CD8-positive, alpha-beta memory T cell (primary cell): Measurements from ENCODE around the gene PSMB2. TPM values are rescaled to one million over a fixed set of nuclear protein-coding genes. Genes with fewer than 3 reads are reported as not detected.
A peak's percentile ranks its signal among the peaks of the same experiment; 100 is the strongest.

ENCODE experiments used
- CTCF ChIA-PET: fragments of 350-600 bp; sonication (Branson Sonifier 250); formaldehyde crosslinking; loops from one replicate; lab custom pipeline; 2021; ENCODE audit warnings: antibody characterized with exemption; lab: Charles Lee
- POLR2A ChIA-PET: fragments of 350-600 bp; sonication (Branson Sonifier 250); formaldehyde crosslinking; loops from one replicate; lab custom pipeline; 2021; ENCODE audit warnings: antibody characterized with exemption; lab: Charles Lee
- DNase-seq, 5 donors: peaks; one replicate each; pipeline versions ENCODE4 v3.0.0 to v3.0.0-alpha.2; 2020 to 2022; ENCODE audit warnings: mixed read lengths in 1 of 5
- H3K27ac ChIP-seq: one replicate; pipeline ENCODE4 v1.7.0; 2013; ENCODE audit warnings: low read depth, mild to moderate bottlenecking, low read length, moderate library complexity
- H3K27me3 ChIP-seq: 2 replicates; pipeline ENCODE4 v1.7.0; 2013; ENCODE audit warnings: low read length, mild to moderate bottlenecking; ENCODE audit not compliant: insufficient read depth, poor library complexity, severe bottlenecking
- H3K36me3 ChIP-seq: 2 replicates; pipeline ENCODE4 v1.7.0; 2013; ENCODE audit warnings: mild to moderate bottlenecking, low read length, moderate library complexity; ENCODE audit not compliant: insufficient read depth
- H3K4me1 ChIP-seq: 2 replicates; pipeline ENCODE4 v1.7.0; 2013; ENCODE audit warnings: mild to moderate bottlenecking, low read length, moderate library complexity; ENCODE audit not compliant: insufficient read depth
- H3K4me3 ChIP-seq: 2 replicates; pipeline ENCODE4 v1.7.0; 2013; ENCODE audit warnings: mild to moderate bottlenecking, low read length
- H3K9me3 ChIP-seq: 2 replicates; pipeline ENCODE4 v1.7.0; 2013; ENCODE audit warnings: mild to moderate bottlenecking, low read length
- H3K27ac Mint-ChIP-seq, 8 donors: one replicate each; pipeline ENCODE4 v1.8.0; 2020 to 2021; ENCODE audit warnings: mixed read lengths in 8 of 8, mild to moderate bottlenecking in 6 of 8, inconsistent platforms in 3 of 8, moderate library complexity in 3 of 8
- H3K27me3 Mint-ChIP-seq, 2 donors: one replicate each; pipeline ENCODE4 v1.8.0; 2020 to 2021; ENCODE audit warnings: mixed read lengths in 2 of 2, mild to moderate bottlenecking in 1 of 2, moderate library complexity in 1 of 2
- H3K36me3 Mint-ChIP-seq, 3 donors: one replicate each; pipeline ENCODE4 v1.8.0; 2020 to 2021; ENCODE audit warnings: mixed read lengths in 3 of 3, inconsistent platforms in 1 of 3, mild to moderate bottlenecking in 1 of 3
- H3K4me1 Mint-ChIP-seq, 3 donors: one replicate each; pipeline ENCODE4 v1.8.0; 2020 to 2021; ENCODE audit warnings: mixed read lengths in 3 of 3, inconsistent platforms in 1 of 3, mild to moderate bottlenecking in 1 of 3
- H3K4me3 Mint-ChIP-seq, 7 donors: one replicate each; pipeline ENCODE4 v1.8.0; 2020 to 2021; ENCODE audit warnings: mixed read lengths in 7 of 7, mild to moderate bottlenecking in 6 of 7, moderate library complexity in 4 of 7, inconsistent platforms in 2 of 7
- H3K9me3 Mint-ChIP-seq, 5 donors: one replicate each; pipeline ENCODE4 v1.8.0; 2020 to 2022; ENCODE audit warnings: mixed read lengths in 5 of 5, mild to moderate bottlenecking in 3 of 5, moderate library complexity in 2 of 5, inconsistent platforms in 1 of 5
- polyA plus RNA-seq: library from polyadenylated mRNA; unstranded; fragments of 300-500 nt; fragmentation: Illumina TruSeq; gene quantifications from one replicate; pipeline ENCODE4 v1.2.3, GENCODE V29; 2021
- total RNA-seq, 2 experiments: library from RNA; stranded (reverse); gene quantifications; one replicate each; pipeline ENCODE4 v1.2.3, GENCODE V29; 2021

Gene PSMB2
- total and polyA plus RNA-seq, 3 experiments from 2014 or later, result 87.0 to 119 (median 117) TPM

GRCh38 chr1:35600593-35600992 is 40.7 kb downstream of the PSMB2 start:
- Mint-ChIP-seq H3K4me1 (peaks cover 0 to 3% (median 2%) of the 10 kb centered on the region in 3 donors), H3K36me3 (peaks cover 3 to 59% (median 16%) of the 10 kb centered on the region in 3 donors), H3K9me3 (no peaks in the 10 kb centered on the region), H3K27me3 (no peaks in the 10 kb centered on the region), H3K27ac (peak overlapping the region in 1 of 8 donors; percentile 35), H3K4me3 (no peak overlapping the region)
- no peaks in the 10 kb centered on the region for H3K4me1 ChIP-seq
- H3K36me3 ChIP-seq, result peaks cover 34% of the 10 kb centered on the region
- ChIA-PET CTCF (interaction anchor here (0.8 kb wide), 1 partner anchor 8 kb away, joined by 3 read pairs; no protein-coding TSS in a partner anchor), POLR2A (no interaction called here)
- no peaks in the 10 kb centered on the region for H3K9me3 ChIP-seq
- H3K27me3 ChIP-seq, result no peaks in the 10 kb centered on the region
- H3K27ac ChIP-seq, result no peak overlapping the region
- H3K4me3 ChIP-seq, result no peak overlapping the region
- no peak for DNase-seq

GRCh38 chr1:35599411-35599810 is 41.9 kb downstream of the PSMB2 start:
- Histone ChIP-seq H3K27me3 (no peaks in the 10 kb centered on the region), H3K27ac (no peak overlapping the region), H3K36me3 (peaks cover 27% of the 10 kb centered on the region), H3K9me3 (no peaks in the 10 kb centered on the region), H3K4me1 (no peaks in the 10 kb centered on the region), H3K4me3 (no peak overlapping the region)
- H3K27me3 Mint-ChIP-seq, result no peaks in the 10 kb centered on the region
- H3K4me1 Mint-ChIP-seq, result peaks cover 0 to 2% (median 0%) of the 10 kb centered on the region in 3 donors
- H3K36me3 Mint-ChIP-seq, result peaks cover 3 to 47% (median 12%) of the 10 kb centered on the region in 3 donors
- ChIA-PET POLR2A (no interaction called here), CTCF (no interaction called here)
- no peak overlapping the region for H3K4me3 Mint-ChIP-seq
- peak overlapping the region in 1 of 8 donors; percentile 78 for H3K27ac Mint-ChIP-seq
- no peak for DNase-seq
- H3K9me3 Mint-ChIP-seq, result no peaks in the 10 kb centered on the region

DNA sequence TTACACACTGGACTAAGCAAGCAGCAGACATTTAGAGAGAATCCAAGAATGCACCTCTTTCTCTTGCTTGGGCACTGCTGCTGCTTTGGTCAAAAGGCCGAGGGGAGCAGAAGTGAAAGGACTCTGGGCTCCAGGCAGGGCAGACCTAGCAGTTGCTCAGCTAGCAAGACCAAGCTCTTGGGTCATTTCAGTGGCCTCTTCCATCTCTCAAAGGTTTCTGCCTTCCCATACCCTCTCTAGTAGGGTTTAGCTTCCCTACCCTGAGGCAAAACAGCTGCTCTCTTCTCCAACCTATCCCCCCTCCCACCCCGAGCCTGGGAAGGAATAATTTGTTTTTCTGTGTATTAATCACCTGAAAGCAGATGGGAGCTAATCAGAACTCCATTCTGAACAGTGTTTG is 42.4 kb downstream of the PSMB2 start:
- no peak overlapping the region for H3K4me3 Mint-ChIP-seq

DNA sequence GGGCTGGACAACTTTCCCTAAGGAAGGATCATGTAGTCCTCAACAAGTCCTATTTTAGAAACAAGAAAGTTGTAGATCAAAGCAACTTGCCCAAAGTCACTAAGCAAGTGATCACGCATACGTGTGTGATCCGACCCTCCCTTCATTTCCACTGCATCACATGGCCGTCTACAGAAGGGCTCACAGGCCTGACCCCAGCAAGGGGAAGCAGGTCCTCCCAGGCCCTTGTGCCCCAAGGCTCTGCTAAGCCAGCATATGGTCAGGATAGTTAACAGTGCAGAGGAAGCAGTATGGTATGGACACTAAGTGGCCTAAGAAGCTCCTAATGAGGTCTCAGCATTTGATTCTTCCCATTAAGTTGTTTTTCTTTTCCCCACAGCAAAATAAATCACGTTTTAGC is 43.5 kb downstream of the PSMB2 start:
- Histone ChIP-seq H3K27ac (no peak overlapping the region), H3K27me3 (no peaks in the 10 kb centered on the region), H3K9me3 (no peaks in the 10 kb centered on the region), H3K4me3 (no peak overlapping the region), H3K36me3 (peaks cover 14% of the 10 kb centered on the region), H3K4me1 (peaks cover 5% of the 10 kb centered on the region)
- ChIA-PET POLR2A (no interaction called here), CTCF (no interaction called here)
- H3K4me3 Mint-ChIP-seq, result no peak overlapping the region
- H3K4me1 Mint-ChIP-seq, result peaks cover 0 to 10% (median 10%) of the 10 kb centered on the region in 3 donors
- DNase-seq, result no peak
- H3K36me3 Mint-ChIP-seq, result peaks cover 0 to 32% (median 8%) of the 10 kb centered on the region in 3 donors
- H3K27me3 Mint-ChIP-seq, result no peaks in the 10 kb centered on the region
- H3K27ac Mint-ChIP-seq, result peak overlapping the region in 1 of 8 donors; percentile 52
- H3K9me3 Mint-ChIP-seq, result no peaks in the 10 kb centered on the region

More for the DNA sequence above, 42.4 kb downstream of the PSMB2 start:
- H3K4me3 ChIP-seq, result no peak overlapping the region
- peaks cover 0 to 42% (median 12%) of the 10 kb centered on the region in 3 donors for H3K36me3 Mint-ChIP-seq
- no peaks in the 10 kb centered on the region for H3K27me3 ChIP-seq
- ChIA-PET POLR2A (no interaction called here), CTCF (no interaction called here)
- H3K4me1 ChIP-seq, result no peaks in the 10 kb centered on the region
- no peaks in the 10 kb centered on the region for H3K27me3 Mint-ChIP-seq
- no peaks in the 10 kb centered on the region for H3K9me3 Mint-ChIP-seq
- H3K4me1 Mint-ChIP-seq, result peaks cover 0 to 4% (median under 1%) of the 10 kb centered on the region in 3 donors
- H3K36me3 ChIP-seq, result peaks cover 22% of the 10 kb centered on the region
- H3K27ac ChIP-seq, result no peak overlapping the region
- no peak for DNase-seq
- peak overlapping the region in 1 of 8 donors; percentile 26 for H3K27ac Mint-ChIP-seq
- no peaks in the 10 kb centered on the region for H3K9me3 ChIP-seq

DNA sequence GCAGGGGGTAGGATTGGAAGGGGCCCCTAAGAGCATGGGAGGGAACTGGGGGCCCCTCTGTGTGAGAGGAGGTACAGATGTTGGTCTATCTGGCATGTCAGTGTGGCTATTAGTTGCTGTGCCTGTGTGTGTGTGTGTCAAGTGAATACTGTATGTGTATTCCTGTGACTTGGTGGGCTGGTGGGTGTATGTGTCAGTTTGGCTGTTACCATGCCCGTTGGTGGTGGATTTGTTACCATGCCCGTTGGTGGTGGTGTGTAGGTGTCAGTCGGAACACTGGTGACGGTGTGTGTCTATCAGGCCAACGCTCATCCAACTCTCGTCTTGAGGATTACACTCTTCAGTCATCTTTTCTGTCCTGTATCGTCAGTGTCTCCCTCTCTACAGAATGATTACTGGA is 45.6 kb downstream of the PSMB2 start:
- H3K4me3 Mint-ChIP-seq, result no peak overlapping the region
- peaks cover 3 to 22% (median 11%) of the 10 kb centered on the region in 3 donors for H3K36me3 Mint-ChIP-seq
- peak overlapping the region in 1 of 8 donors; percentile 23 for H3K27ac Mint-ChIP-seq
- Histone ChIP-seq H3K27ac (no peak overlapping the region), H3K9me3 (no peaks in the 10 kb centered on the region), H3K36me3 (peaks cover 3% of the 10 kb centered on the region), H3K4me1 (peaks cover 9% of the 10 kb centered on the region), H3K4me3 (no peak overlapping the region), H3K27me3 (no peaks in the 10 kb centered on the region)
- POLR2A ChIA-PET, result no interaction called here
- peaks cover 3 to 14% (median 13%) of the 10 kb centered on the region in 3 donors for H3K4me1 Mint-ChIP-seq
- CTCF ChIA-PET, result no interaction called here
- H3K9me3 Mint-ChIP-seq, result no peaks in the 10 kb centered on the region
- no peaks in the 10 kb centered on the region for H3K27me3 Mint-ChIP-seq
- no peak for DNase-seq

GRCh38 chr1:35594005-35594760 is 47.1 kb downstream of the PSMB2 start:
- peaks cover 3 to 16% (median 8%) of the 10 kb centered on the region in 3 donors for H3K36me3 Mint-ChIP-seq
- Histone ChIP-seq H3K27me3 (no peaks in the 10 kb centered on the region), H3K9me3 (no peaks in the 10 kb centered on the region), H3K36me3 (peaks cover 3% of the 10 kb centered on the region), H3K4me1 (peaks cover 9% of the 10 kb centered on the region), H3K27ac (no peak overlapping the region), H3K4me3 (no peak overlapping the region)
- ChIA-PET CTCF (interaction anchor here (1.2 kb wide), 1 partner anchor 129 kb away, joined by 4 read pairs; no protein-coding TSS in a partner anchor), POLR2A (no interaction called here)
- peak overlapping the region in 5 of 8 donors; percentile 9 to 51 (median 39) for H3K27ac Mint-ChIP-seq
- no peak overlapping the region for H3K4me3 Mint-ChIP-seq
- peaks cover 3 to 14% (median 13%) of the 10 kb centered on the region in 3 donors for H3K4me1 Mint-ChIP-seq
- no peaks in the 10 kb centered on the region for H3K9me3 Mint-ChIP-seq
- no peaks in the 10 kb centered on the region for H3K27me3 Mint-ChIP-seq
- DNase-seq, result no peak

DNA sequence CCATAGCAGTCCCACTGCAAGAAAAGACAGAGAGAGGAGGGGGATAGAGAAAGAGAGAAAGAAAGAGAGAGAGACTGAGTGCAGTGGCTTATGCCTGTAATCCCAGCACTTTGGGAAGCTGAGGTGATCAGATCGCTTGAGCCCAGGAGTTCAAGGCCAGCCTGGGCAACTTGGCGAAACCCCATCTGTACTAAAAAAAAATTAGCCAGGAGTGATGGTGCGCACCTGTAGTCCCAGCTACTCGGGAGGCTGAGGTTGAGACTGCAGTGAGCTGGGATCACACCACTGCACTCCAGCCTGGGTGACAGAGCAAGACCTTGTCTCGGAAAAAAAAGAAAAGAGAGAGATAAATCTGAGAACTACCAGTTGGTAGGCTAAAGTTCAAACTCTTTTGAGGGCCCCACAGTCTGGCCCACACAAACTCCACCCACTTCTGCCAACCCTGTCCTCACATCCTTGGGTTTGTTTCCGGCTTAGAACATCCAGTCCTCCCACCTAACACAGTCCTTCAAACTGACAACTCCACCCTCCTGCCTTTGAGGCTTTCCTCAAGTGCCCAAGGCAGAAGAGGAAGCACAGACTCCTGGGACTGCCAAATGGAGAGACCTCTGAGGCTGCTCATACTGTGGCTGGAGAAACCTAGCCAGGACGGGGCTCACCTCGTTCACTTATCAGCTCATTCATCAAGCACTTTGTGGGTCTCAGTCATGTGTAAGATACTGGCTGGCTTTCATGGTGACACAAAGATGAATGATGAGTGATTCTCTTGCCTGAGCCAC is 48.1 kb downstream of the PSMB2 start:
- POLR2A ChIA-PET, result no interaction called here
- peak overlapping the region in 4 of 8 donors; percentile 11 to 61 (median 47) for H3K27ac Mint-ChIP-seq

More for the DNA sequence above, 48.1 kb downstream of the PSMB2 start:
- H3K27ac ChIP-seq, result no peak overlapping the region
- Mint-ChIP-seq H3K27me3 (no peaks in the 10 kb centered on the region), H3K4me3 (no peak overlapping the region), H3K36me3 (peaks cover 3 to 14% (median 10%) of the 10 kb centered on the region in 3 donors), H3K9me3 (no peaks in the 10 kb centered on the region), H3K4me1 (peaks cover 7 to 14% (median 13%) of the 10 kb centered on the region in 3 donors)
- CTCF ChIA-PET, result interaction anchor here (1.2 kb wide), 1 partner anchor 130 kb away, joined by 4 read pairs; no protein-coding TSS in a partner anchor
- H3K36me3 ChIP-seq, result peaks cover 3% of the 10 kb centered on the region
- H3K27me3 ChIP-seq, result no peaks in the 10 kb centered on the region
- no peak overlapping the region for H3K4me3 ChIP-seq
- no peak for DNase-seq
- peaks cover 9% of the 10 kb centered on the region for H3K4me1 ChIP-seq
- no peaks in the 10 kb centered on the region for H3K9me3 ChIP-seq
